Ectodermal cell (in vitro differentiated cells): ENCODE measurements around the gene CDH4.
"Not testable (repeated sequence)": the region's sequence is repeated elsewhere in the genome, so short reads cannot be mapped to it uniquely, and the experiment has no call there.

ENCODE experiments used
- H3K27ac ChIP-seq: 2 replicates; pipeline ENCODE4 v1.7.0; 2013; ENCODE audit warnings: mild to moderate bottlenecking, low read depth, low read length; ENCODE audit not compliant: insufficient read depth, poor library complexity, severe bottlenecking
- H3K27me3 ChIP-seq: 2 replicates; pipeline ENCODE4 v1.7.0; 2013; ENCODE audit warnings: mild to moderate bottlenecking, low read length; ENCODE audit not compliant: insufficient read depth, control insufficient read depth, poor library complexity, severe bottlenecking
- H3K36me3 ChIP-seq: one replicate; pipeline ENCODE4 v1.7.0; 2013; ENCODE audit warnings: low read length; ENCODE audit not compliant: control insufficient read depth, insufficient read depth
- H3K4me1 ChIP-seq: one replicate; pipeline ENCODE4 v1.7.0; 2013; ENCODE audit warnings: low read length; ENCODE audit not compliant: control insufficient read depth, insufficient read depth
- H3K4me3 ChIP-seq: 2 replicates; pipeline ENCODE4 v1.7.0; 2013; ENCODE audit warnings: low read depth, low read length, control low read depth; ENCODE audit not compliant: insufficient read depth
- H3K9me3 ChIP-seq: 2 replicates; pipeline ENCODE4 v1.7.0; 2013; ENCODE audit warnings: mild to moderate bottlenecking, low read length, moderate library complexity; ENCODE audit not compliant: control insufficient read depth
- WGBS, 2 experiments: methylation state at CpG; one replicate each; pipeline ENCODE4 v1.1.7; 2013; ENCODE audit warnings: missing lambda C conversion rate in 2 of 2; 5-methylcytosine and 5-hydroxymethylcytosine counted together

The CDH4 gene

GRCh38 chr20:61965606-61966491 lies 713.8 kb downstream of the CDH4 start:
- no peaks in the 10 kb centered on the region for H3K9me3 ChIP-seq
- H3K36me3 ChIP-seq, result no peaks in the 10 kb centered on the region
- no peaks in the 10 kb centered on the region for H3K27me3 ChIP-seq
- no peaks in the 10 kb centered on the region for H3K4me1 ChIP-seq
- H3K4me3 ChIP-seq, result no peak overlapping the region
- H3K27ac ChIP-seq, result no peak overlapping the region
- WGBS, 2 experiments, result 44 to 45% methylated on average over 46 to 48 of the region's 49 CpGs

- Histone ChIP-seq H3K9me3 (no peaks in the 10 kb centered on the region), H3K27ac (no peak overlapping the region), H3K27me3 (no peaks in the 10 kb centered on the region), H3K4me3 (no peak overlapping the region), H3K4me1 (no peaks in the 10 kb centered on the region), H3K36me3 (no peaks in the 10 kb centered on the region)
- WGBS, 2 experiments, result 90 to 92% methylated on average over 25 of the region's 25 CpGs
These were observed 714.6 kb downstream of the CDH4 start for GRCh38 chr20:61966492-61967244.

- Histone ChIP-seq H3K4me1 (no peaks in the 10 kb centered on the region), H3K9me3 (no peaks in the 10 kb centered on the region), H3K27me3 (no peaks in the 10 kb centered on the region), H3K27ac (no peak overlapping the region), H3K4me3 (no peak overlapping the region), H3K36me3 (peaks cover 2% of the 10 kb centered on the region)
- WGBS, 2 experiments, result 86% methylated on average over 5 of the region's 7 CpGs
These were observed 715.2 kb downstream of the CDH4 start for GRCh38 chr20:61967300-61967699.

- no peaks in the 10 kb centered on the region for H3K9me3 ChIP-seq
- WGBS, 2 experiments, result 93% methylated on average over 22 of the region's 22 CpGs
- H3K36me3 ChIP-seq, result peaks cover 9% of the 10 kb centered on the region
- no peaks in the 10 kb centered on the region for H3K27me3 ChIP-seq
- no peaks in the 10 kb centered on the region for H3K4me1 ChIP-seq
- H3K4me3 ChIP-seq, result no peak overlapping the region
- H3K27ac ChIP-seq, result no peak overlapping the region
These were observed 716.2 kb downstream of the CDH4 start for GRCh38 chr20:61968036-61968810.

GRCh38 chr20:61968932-61969331 lies 716.9 kb downstream of the CDH4 start:
- H3K4me3 ChIP-seq, result no peak overlapping the region
- H3K27ac ChIP-seq, result no peak overlapping the region
- no peaks in the 10 kb centered on the region for H3K4me1 ChIP-seq
- H3K36me3 ChIP-seq, result peaks cover 14% of the 10 kb centered on the region
- 91 to 95% methylated on average over 11 of the region's 11 CpGs for WGBS, 2 experiments
- no peaks in the 10 kb centered on the region for H3K27me3 ChIP-seq
- no peaks in the 10 kb centered on the region for H3K9me3 ChIP-seq

GRCh38 chr20:61969806-61970205 lies 717.7 kb downstream of the CDH4 start:
- H3K4me3 ChIP-seq, result no peak overlapping the region
- H3K36me3 ChIP-seq, result peaks cover 20% of the 10 kb centered on the region
- WGBS, 2 experiments, result 95% methylated on average over 27 of the region's 27 CpGs

GRCh38 chr20:61970357-61970756 lies 718.3 kb downstream of the CDH4 start:
- Histone ChIP-seq H3K4me3 (no peak overlapping the region), H3K27ac (no peak overlapping the region), H3K27me3 (no peaks in the 10 kb centered on the region), H3K4me1 (no peaks in the 10 kb centered on the region), H3K9me3 (no peaks in the 10 kb centered on the region), H3K36me3 (peaks cover 20% of the 10 kb centered on the region)
- WGBS, 2 experiments, result 95 to 96% methylated on average over 14 of the region's 14 CpGs

More at GRCh38 chr20:61969806-61970205, 717.7 kb downstream of the CDH4 start:
- no peaks in the 10 kb centered on the region for H3K27me3 ChIP-seq
- no peak overlapping the region for H3K27ac ChIP-seq
- H3K4me1 ChIP-seq, result no peaks in the 10 kb centered on the region
- no peaks in the 10 kb centered on the region for H3K9me3 ChIP-seq

- not testable (repeated sequence) for H3K27me3 ChIP-seq, H3K27ac ChIP-seq, H3K4me1 ChIP-seq, H3K4me3 ChIP-seq, H3K9me3 ChIP-seq
- peaks cover 20% of the 10 kb centered on the region for H3K36me3 ChIP-seq
- WGBS, 2 experiments, result 96 to 98% methylated on average over 11 to 12 of the region's 13 CpGs
These were observed 719.5 kb downstream of the CDH4 start for GRCh38 chr20:61971595-61971994.

- no peaks in the 10 kb centered on the region for H3K27me3 ChIP-seq
- peaks cover 6% of the 10 kb centered on the region for H3K4me1 ChIP-seq
- no peak overlapping the region for H3K27ac ChIP-seq
- no peaks in the 10 kb centered on the region for H3K9me3 ChIP-seq
- H3K36me3 ChIP-seq, result peaks cover 20% of the 10 kb centered on the region
- no peak overlapping the region for H3K4me3 ChIP-seq
- WGBS, 2 experiments, result 94 to 95% methylated on average over 27 of the region's 27 CpGs
These were observed 720.8 kb downstream of the CDH4 start for GRCh38 chr20:61972636-61973508.
